ENCODE results near the gene SHISA7.

GRCh38 chr19:55478364-55478763, 35.3 kb upstream of the SHISA7 start:
- TF ChIP-seq RCOR1 (IDR thresholded peaks at IDR 0.05; ENCODE audit: insufficient replicate concordance, low read length) (no peak), SMC3 (IDR thresholded peaks at IDR 0.05; ENCODE audit: low read depth, low read length) (no peak), CTCF (conservative IDR thresholded peaks at IDR 0.05; ENCODE audit: low read depth, low read length) (no peak), RAD21 (IDR thresholded peaks at IDR 0.05; ENCODE audit: low read length) (no peak), CHD1 (IDR thresholded peaks at IDR 0.05; ENCODE audit: low read depth, low read length) (no peak), RFX5 (IDR thresholded peaks at IDR 0.05; ENCODE audit: low read depth, low read length) (no peak), USF2 (IDR thresholded peaks at IDR 0.05; ENCODE audit: low read depth, low read length) (no peak), POLR2A (IDR thresholded peaks at IDR 0.05; ENCODE audit: low read depth, low read length) (no peak), CEBPB (IDR thresholded peaks at IDR 0.05; ENCODE audit: low read depth, low read length) (no peak)

All from IMR-90 (cell line).